ENCODE results near the gene MCEMP1. TPM values are rescaled to one million over a fixed set of nuclear protein-coding genes. Genes with fewer than 3 reads are reported as not detected.

MCEMP1 gene
- polyA plus RNA-seq, 3 donors = 79.4 to 122 (median 104) TPM

DNA sequence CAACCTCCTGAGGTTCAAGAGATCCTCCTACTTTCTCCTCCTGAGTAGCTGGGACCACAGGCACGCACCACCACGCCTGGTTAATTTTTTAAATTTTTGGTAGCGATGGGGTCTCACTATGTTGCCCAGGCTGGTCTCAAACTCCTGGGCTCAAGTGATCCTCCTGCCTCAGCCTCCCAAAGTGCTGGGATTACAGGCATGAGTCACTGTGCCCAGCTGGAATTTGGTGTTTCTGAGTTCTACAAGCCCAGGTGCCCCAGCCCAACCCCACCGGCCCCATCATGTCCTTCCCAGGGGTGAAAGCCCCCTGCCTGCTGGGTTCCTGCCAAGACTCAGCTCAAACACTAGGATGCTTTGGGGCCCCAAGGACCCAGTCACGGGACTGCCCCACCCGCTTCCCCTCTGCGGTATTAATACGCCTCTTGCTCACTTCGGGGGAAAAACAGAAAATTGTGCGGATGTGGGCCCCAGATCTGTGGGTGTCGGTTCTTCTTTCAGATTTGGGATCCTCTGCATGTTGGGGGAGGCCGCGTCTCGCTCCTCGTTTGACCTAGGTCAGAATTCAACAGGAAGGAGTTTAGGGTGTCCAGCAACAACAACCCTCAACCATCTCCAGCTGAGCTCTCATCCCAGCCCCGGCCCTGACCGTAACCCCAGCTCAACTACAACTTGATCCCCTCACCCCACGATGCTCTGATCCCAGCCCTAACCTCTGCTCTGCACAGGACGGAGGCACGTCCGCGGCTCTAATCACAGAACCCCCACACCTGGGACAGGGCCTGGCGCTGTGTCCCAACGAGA is 28.7 kb downstream of the MCEMP1 start:
- no peaks in the 10 kb centered on the region for H3K9me3 Mint-ChIP-seq
- peak; percentile 91 to 95 (median 94) for DNase-seq
- peaks cover 79% of the 10 kb centered on the region for H3K4me1 Mint-ChIP-seq
- H3K27ac Mint-ChIP-seq = peak overlapping the region; percentile 98 to 100 (median 99)
- TF ChIP-seq, protein P1, sequence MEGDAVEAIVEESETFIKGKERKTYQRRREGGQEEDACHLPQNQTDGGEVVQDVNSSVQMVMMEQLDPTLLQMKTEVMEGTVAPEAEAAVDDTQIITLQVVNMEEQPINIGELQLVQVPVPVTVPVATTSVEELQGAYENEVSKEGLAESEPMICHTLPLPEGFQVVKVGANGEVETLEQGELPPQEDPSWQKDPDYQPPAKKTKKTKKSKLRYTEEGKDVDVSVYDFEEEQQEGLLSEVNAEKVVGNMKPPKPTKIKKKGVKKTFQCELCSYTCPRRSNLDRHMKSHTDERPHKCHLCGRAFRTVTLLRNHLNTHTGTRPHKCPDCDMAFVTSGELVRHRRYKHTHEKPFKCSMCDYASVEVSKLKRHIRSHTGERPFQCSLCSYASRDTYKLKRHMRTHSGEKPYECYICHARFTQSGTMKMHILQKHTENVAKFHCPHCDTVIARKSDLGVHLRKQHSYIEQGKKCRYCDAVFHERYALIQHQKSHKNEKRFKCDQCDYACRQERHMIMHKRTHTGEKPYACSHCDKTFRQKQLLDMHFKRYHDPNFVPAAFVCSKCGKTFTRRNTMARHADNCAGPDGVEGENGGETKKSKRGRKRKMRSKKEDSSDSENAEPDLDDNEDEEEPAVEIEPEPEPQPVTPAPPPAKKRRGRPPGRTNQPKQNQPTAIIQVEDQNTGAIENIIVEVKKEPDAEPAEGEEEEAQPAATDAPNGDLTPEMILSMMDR (IDR thresholded peaks at IDR 0.05) = no peak
- intact Hi-C loops (cut with micrococcal nuclease) = loop anchor here in 1 of 2 donors (2.0 kb wide), 1 partner anchor 51 kb away; no protein-coding TSS in a partner anchor
- Histone ChIP-seq H3K27me3 (ENCODE audit: control insufficient read depth in 2 of 2, insufficient read depth in 2 of 2, low read length in 2 of 2) (no peaks in the 10 kb centered on the region), H3K36me3 (replicated peaks in 1 of 2; ENCODE audit: control insufficient read depth in 1 of 2, insufficient read depth in 2 of 2, low read length in 2 of 2) (no peaks in the 10 kb centered on the region), H3K27ac (ENCODE audit: low read depth in 1 of 2, low read length in 2 of 2) (peak overlapping the region; percentile 92 to 98), H2AFZ (ENCODE audit: insufficient read depth, low read depth, low read length, poor library complexity, severe bottlenecking) (peak overlapping the region; percentile 25), H3K4me3 (replicated peaks in 1 of 3; ENCODE audit: low read depth in 2 of 3, low read length in 3 of 3) (peak overlapping the region in 1 of 3 experiments; percentile 67), H3K9ac (ENCODE audit: insufficient read depth, low read length, poor library complexity, severe bottlenecking) (peak overlapping the region; percentile 76), H4K20me1 (ENCODE audit: insufficient read depth, low read length) (no peaks in the 10 kb centered on the region), H3K9me3 (replicated peaks in 1 of 2; ENCODE audit: control insufficient read depth in 1 of 2, insufficient read depth in 1 of 2, low read length in 2 of 2) (no peaks in the 10 kb centered on the region), H3K79me2 (ENCODE audit: insufficient read depth, low read length) (no peaks in the 10 kb centered on the region), H3K4me2 (replicated peaks; ENCODE audit: extremely low read depth, low read length, poor library complexity, severe bottlenecking) (peak overlapping the region; percentile 75), H3K4me1 (ENCODE audit: control insufficient read depth in 1 of 2, insufficient read depth in 2 of 2, low read length in 2 of 2) (peaks cover 84 to 88% of the 10 kb centered on the region in 2 donors)
- peaks cover 0 to 3% of the 10 kb centered on the region in 2 donors for H3K36me3 Mint-ChIP-seq
- peak overlapping the region; percentile 70 to 85 for H3K4me3 Mint-ChIP-seq
- 2% methylated on average over 9 of the region's 24 CpGs for WGBS (ENCODE audit: insufficient coverage)
- H3K27me3 Mint-ChIP-seq (ENCODE audit: low read depth in 3 of 3) = peaks cover 0 to 6% (median 4%) of the 10 kb centered on the region in 3 donors

DNA sequence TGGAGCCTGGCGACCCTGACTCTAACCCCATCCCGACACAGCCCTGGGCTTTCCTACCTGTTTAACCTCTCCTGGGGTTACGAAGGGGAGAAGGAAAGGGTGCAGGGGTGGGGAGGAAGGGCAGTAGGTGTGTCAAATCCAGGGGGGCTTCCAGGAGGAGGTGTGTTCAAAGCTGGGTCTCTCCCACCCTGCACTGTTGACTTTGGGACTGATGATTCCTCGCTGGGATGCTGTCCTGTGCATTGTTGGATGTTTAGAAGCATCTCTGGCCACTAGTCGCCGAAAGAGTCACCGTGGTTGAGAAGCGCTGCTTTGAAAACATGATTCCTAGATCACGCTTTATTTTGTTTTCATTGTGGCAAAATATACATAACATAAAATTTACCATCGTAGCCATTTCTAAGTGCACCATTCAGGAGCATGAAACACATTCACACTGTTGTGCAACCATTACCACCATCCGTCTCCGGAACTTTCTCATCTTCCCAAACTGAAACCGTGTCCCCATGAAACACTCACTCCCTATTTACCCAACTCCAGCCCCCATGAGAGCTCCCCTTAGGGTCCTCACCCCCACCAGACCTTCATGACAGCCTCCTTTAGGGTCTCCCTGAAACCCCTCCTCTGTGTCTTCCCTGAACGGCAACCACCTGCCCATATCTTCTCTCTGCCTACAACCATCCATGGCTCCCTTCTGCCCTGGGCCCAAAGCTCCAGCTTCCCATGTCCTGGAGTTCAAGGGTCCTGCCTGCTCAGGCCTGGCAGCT is 29.5 kb downstream of the MCEMP1 start:
- Mint-ChIP-seq H3K27ac (peak overlapping the region; percentile 98 to 100 (median 99)), H3K4me3 (peak overlapping the region; percentile 70 to 85), H3K4me1 (peaks cover 81% of the 10 kb centered on the region), H3K9me3 (no peaks in the 10 kb centered on the region), H3K36me3 (peaks cover 0 to 3% of the 10 kb centered on the region in 2 donors), H3K27me3 (ENCODE audit: low read depth in 3 of 3) (peaks cover 0 to 6% (median 4%) of the 10 kb centered on the region in 3 donors)
- Histone ChIP-seq H3K9me3 (replicated peaks in 1 of 2; ENCODE audit: control insufficient read depth in 1 of 2, insufficient read depth in 1 of 2, low read length in 2 of 2) (no peaks in the 10 kb centered on the region), H2AFZ (ENCODE audit: insufficient read depth, low read depth, low read length, poor library complexity, severe bottlenecking) (peak overlapping the region; percentile 73), H3K9ac (ENCODE audit: insufficient read depth, low read length, poor library complexity, severe bottlenecking) (peak overlapping the region; percentile 76), H3K79me2 (ENCODE audit: insufficient read depth, low read length) (no peaks in the 10 kb centered on the region), H3K27me3 (ENCODE audit: control insufficient read depth in 2 of 2, insufficient read depth in 2 of 2, low read length in 2 of 2) (no peaks in the 10 kb centered on the region), H3K36me3 (replicated peaks in 1 of 2; ENCODE audit: control insufficient read depth in 1 of 2, insufficient read depth in 2 of 2, low read length in 2 of 2) (no peaks in the 10 kb centered on the region), H4K20me1 (ENCODE audit: insufficient read depth, low read length) (no peaks in the 10 kb centered on the region), H3K4me1 (ENCODE audit: control insufficient read depth in 1 of 2, insufficient read depth in 2 of 2, low read length in 2 of 2) (peaks cover 87 to 90% of the 10 kb centered on the region in 2 donors), H3K27ac (ENCODE audit: low read depth in 1 of 2, low read length in 2 of 2) (peak overlapping the region; percentile 92 to 98), H3K4me2 (replicated peaks; ENCODE audit: extremely low read depth, low read length, poor library complexity, severe bottlenecking) (peak overlapping the region; percentile 75), H3K4me3 (replicated peaks in 1 of 3; ENCODE audit: low read depth in 2 of 3, low read length in 3 of 3) (peak overlapping the region in 1 of 3 experiments; percentile 67)
- 11% methylated on average over 6 of the region's 14 CpGs for WGBS (ENCODE audit: insufficient coverage)
- peak; percentile 56 to 79 (median 76) for DNase-seq
- intact Hi-C loops (cut with micrococcal nuclease) = loop anchor here in 1 of 2 donors (2.0 kb wide), 1 partner anchor 52 kb away; no protein-coding TSS in a partner anchor
- TF ChIP-seq, protein P1 (IDR thresholded peaks at IDR 0.05) = no peak
